Measurements from ENCODE around the gene SLC25A12. TPM values are rescaled to one million over a fixed set of nuclear protein-coding genes. Genes with fewer than 3 reads are reported as not detected.

SLC25A12 gene
- total and polyA plus RNA-seq, 12 donors: 9.2 to 26.0 (median 21.0) TPM

DNA sequence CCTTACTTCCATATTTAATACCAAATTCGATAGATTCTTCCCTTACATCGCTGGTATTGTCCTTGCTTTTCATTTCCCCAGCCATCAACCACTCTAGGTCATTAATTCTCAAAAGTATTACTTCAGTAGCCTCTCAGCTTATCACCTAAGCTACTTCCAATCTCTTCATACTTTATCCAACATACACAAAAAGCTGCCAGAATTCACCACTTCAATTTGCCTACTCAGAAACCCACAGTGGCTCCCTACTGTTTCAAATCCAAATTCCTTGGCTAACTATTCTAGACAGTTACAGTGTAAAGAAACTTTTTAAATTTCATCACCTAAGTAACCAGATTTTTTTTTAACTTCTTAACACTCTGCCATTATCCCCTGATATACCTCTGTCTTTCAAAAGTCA is 4.7 kb downstream of the SLC25A12 start:
- H3K4me1 ChIP-seq (replicated peaks in 1 of 2): peaks cover 8 to 11% of the 10 kb centered on the region in 2 donors
- no peaks in the 10 kb centered on the region for H3K36me3 ChIP-seq (replicated peaks in 1 of 2)
- no peak overlapping the region for H3K27ac ChIP-seq
- intact Hi-C loops (cut with DNase I): no loop called here
- H3K4me3 ChIP-seq: no peak overlapping the region
- no peak for DNase-seq
- no peaks in the 10 kb centered on the region for H3K9me3 ChIP-seq (replicated peaks in 1 of 3)
- H3K27me3 ChIP-seq: no peaks in the 10 kb centered on the region
- WGBS, 4 donors: 93 to 97% (median 93%) methylated on average over 2 of the region's 2 CpGs
- TF ChIP-seq POLR2A (IDR thresholded peaks at IDR 0.05): no peak
- TF ChIP-seq, protein P1, sequence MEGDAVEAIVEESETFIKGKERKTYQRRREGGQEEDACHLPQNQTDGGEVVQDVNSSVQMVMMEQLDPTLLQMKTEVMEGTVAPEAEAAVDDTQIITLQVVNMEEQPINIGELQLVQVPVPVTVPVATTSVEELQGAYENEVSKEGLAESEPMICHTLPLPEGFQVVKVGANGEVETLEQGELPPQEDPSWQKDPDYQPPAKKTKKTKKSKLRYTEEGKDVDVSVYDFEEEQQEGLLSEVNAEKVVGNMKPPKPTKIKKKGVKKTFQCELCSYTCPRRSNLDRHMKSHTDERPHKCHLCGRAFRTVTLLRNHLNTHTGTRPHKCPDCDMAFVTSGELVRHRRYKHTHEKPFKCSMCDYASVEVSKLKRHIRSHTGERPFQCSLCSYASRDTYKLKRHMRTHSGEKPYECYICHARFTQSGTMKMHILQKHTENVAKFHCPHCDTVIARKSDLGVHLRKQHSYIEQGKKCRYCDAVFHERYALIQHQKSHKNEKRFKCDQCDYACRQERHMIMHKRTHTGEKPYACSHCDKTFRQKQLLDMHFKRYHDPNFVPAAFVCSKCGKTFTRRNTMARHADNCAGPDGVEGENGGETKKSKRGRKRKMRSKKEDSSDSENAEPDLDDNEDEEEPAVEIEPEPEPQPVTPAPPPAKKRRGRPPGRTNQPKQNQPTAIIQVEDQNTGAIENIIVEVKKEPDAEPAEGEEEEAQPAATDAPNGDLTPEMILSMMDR (IDR thresholded peaks at IDR 0.05): no peak

DNA sequence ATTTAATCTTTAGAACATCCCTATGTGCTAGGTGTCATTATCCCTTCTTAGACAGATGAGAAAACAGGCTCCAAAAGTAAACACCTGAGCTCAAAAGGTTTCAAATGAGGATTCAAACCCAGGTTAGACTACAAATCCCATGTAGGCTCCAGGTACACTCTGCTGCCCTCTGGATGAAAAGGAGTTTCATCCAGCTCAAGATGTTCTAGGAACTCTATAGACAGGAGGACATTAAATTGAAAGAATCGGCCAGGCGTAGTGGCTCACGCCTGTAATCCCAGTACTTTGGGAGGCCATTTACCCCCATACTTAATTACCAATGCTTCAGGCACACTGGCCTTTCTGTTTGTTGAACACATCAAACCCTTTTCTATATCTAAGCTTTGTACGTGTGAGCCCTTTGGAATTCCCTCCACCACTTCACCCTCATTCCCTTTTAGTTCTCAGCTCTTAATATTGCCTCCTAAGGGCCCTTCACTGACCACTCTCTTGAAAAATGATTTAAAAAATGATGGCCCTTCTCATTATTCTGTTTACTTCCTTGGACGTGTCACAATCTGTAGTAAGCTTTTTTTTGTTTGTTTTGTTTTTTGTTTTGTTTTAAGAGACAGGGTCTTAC is 10.7 kb downstream of the SLC25A12 start:
- Histone ChIP-seq H3K27ac (no peak overlapping the region), H3K9me3 (replicated peaks in 1 of 3) (no peaks in the 10 kb centered on the region), H3K36me3 (replicated peaks in 1 of 2) (no peaks in the 10 kb centered on the region), H3K27me3 (no peaks in the 10 kb centered on the region), H3K4me1 (replicated peaks in 1 of 2) (peaks cover 6 to 11% of the 10 kb centered on the region in 2 donors), H3K4me3 (no peak overlapping the region)
- WGBS, 4 donors: 93 to 96% (median 94%) methylated on average over 5 of the region's 5 CpGs
- no peak for TF ChIP-seq POLR2A (IDR thresholded peaks at IDR 0.05)
- TF ChIP-seq, protein P1 (IDR thresholded peaks at IDR 0.05): no peak
- no peak for DNase-seq
- intact Hi-C loops (cut with DNase I): no loop called here

DNA sequence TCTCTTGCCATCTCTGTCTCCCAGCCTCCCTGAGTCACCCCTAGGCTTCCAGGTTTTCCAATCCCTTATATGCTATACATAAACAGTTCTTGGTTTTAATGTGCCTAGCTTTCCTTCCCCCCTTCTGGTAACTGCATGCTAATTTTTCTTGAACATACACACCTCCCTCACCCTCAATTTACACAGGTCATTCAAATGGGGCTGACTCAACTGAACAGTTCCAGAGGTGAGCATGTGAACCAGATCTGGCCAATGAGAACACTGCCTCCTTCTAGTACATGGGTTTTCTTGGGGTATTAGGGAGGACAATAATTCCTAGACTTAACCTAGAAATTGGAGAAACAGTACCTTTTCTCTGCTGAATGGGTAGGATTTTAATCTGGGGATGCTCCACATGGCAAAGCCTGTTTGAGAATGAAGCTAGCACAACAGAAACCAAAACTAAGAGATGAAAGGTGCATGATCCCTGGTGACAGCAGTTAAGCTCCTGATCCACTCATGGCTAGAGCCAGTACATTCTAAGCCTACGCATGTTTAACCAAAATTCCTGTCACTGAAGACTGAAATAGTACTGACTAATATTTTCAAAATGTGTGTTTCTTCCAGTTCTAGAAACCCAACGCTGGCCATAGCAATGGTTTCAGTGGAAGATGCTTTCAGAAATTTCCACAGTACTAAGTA is 11.8 kb downstream of the SLC25A12 start:
- WGBS, 4 donors: 93 to 98% (median 97%) methylated on average over 2 of the region's 2 CpGs
- peaks cover 6 to 17% of the 10 kb centered on the region in 2 donors for H3K4me1 ChIP-seq (replicated peaks in 1 of 2)
- no peaks in the 10 kb centered on the region for H3K36me3 ChIP-seq (replicated peaks in 1 of 2)
- intact Hi-C loops (cut with DNase I): no loop called here
- DNase-seq: no peak
- H3K27me3 ChIP-seq: no peaks in the 10 kb centered on the region
- H3K4me3 ChIP-seq: no peak overlapping the region
- no peaks in the 10 kb centered on the region for H3K9me3 ChIP-seq (replicated peaks in 1 of 3)
- H3K27ac ChIP-seq: no peak overlapping the region
- TF ChIP-seq POLR2A (IDR thresholded peaks at IDR 0.05): no peak
- TF ChIP-seq, protein P1 (IDR thresholded peaks at IDR 0.05): no peak

DNA sequence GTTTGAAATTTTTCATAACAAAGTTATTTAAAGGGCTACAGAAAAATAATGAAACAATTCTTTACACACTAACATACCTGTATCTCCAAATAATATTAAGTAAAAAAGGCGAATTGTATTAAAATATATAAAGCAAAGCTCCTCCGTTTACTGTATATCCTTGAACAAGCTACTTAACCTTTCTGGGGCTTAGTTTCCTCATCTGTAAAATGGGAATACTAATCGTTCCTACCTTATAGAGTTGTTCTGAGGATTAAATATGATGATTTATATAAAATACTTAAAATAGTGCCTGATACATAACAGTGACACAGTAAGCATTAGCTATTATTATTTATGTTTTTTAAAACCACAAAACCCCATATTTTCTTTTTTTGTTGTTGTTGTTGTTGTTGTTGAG is 13.3 kb downstream of the SLC25A12 start:
- WGBS, 4 donors: 86 to 96% (median 90%) methylated on average over 3 of the region's 3 CpGs
- H3K4me1 ChIP-seq (replicated peaks in 1 of 2): peaks cover 6 to 17% of the 10 kb centered on the region in 2 donors
- TF ChIP-seq, protein P1 (IDR thresholded peaks at IDR 0.05): no peak
- TF ChIP-seq POLR2A (IDR thresholded peaks at IDR 0.05): no peak
- intact Hi-C loops (cut with DNase I): no loop called here
- H3K4me3 ChIP-seq: no peak overlapping the region
- DNase-seq: no peak
- no peaks in the 10 kb centered on the region for H3K36me3 ChIP-seq (replicated peaks in 1 of 2)
- H3K27me3 ChIP-seq: no peaks in the 10 kb centered on the region
- no peak overlapping the region for H3K27ac ChIP-seq
- no peaks in the 10 kb centered on the region for H3K9me3 ChIP-seq (replicated peaks in 1 of 3)

Measured in adrenal gland (tissue), 12 donors.